ENCODE measurements around the gene KRTAP4-16. TPM values are rescaled to one million over a fixed set of nuclear protein-coding genes. Genes with fewer than 3 reads are reported as not detected.
A peak's percentile ranks its signal among the peaks of the same experiment; 100 is the strongest.
"Not testable (repeated sequence)": the region's sequence is repeated elsewhere in the genome, so short reads cannot be mapped to it uniquely, and the experiment has no call there.

KRTAP4-16 gene
- total and polyA plus RNA-seq, 10 donors = not detected

DNA sequence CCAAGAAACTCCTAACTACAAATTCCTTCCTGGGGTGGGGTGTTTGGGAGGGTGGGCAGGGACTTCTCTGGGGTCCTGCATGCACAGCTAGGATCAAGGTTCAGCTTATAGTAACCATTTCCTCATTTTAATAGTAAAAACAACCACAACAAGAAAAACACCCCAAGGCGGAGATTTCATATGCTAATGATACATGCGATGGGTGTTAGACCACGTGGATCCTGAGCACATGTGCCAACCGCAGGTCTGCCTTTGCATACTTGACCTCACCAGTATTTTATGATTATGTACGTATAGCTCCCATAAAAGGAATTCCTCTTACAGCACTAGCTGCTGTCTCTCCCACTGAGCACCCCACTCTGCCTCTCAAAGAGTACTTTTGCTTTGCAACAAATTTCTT, 14.3 kb upstream of the KRTAP4-16 start:
- 35 to 47% (median 41%) methylated on average over 5 of the region's 5 CpGs for WGBS, 5 donors
- peaks cover 3 to 48% (median 12%) of the 10 kb centered on the region in 6 donors for H3K4me1 ChIP-seq
- H3K4me3 ChIP-seq = no peak overlapping the region
- no peak for DNase-seq
- peak overlapping the region in 2 of 8 donors; percentile 8 to 30 for H3K27ac ChIP-seq
- intact Hi-C loops (cut with DNase I; ENCODE audit: low total_unique reads) = no loop called here
- peaks cover 0 to 5% (median 0%) of the 10 kb centered on the region in 7 donors for H3K27me3 ChIP-seq (replicated peaks in 1 of 7)
- H3K36me3 ChIP-seq = no peaks in the 10 kb centered on the region
- peaks cover 0 to 24% (median 15%) of the 10 kb centered on the region in 8 donors for H3K9me3 ChIP-seq
- TF ChIP-seq POLR2A (IDR thresholded peaks at IDR 0.05) = no peak
- TF ChIP-seq, protein P1, sequence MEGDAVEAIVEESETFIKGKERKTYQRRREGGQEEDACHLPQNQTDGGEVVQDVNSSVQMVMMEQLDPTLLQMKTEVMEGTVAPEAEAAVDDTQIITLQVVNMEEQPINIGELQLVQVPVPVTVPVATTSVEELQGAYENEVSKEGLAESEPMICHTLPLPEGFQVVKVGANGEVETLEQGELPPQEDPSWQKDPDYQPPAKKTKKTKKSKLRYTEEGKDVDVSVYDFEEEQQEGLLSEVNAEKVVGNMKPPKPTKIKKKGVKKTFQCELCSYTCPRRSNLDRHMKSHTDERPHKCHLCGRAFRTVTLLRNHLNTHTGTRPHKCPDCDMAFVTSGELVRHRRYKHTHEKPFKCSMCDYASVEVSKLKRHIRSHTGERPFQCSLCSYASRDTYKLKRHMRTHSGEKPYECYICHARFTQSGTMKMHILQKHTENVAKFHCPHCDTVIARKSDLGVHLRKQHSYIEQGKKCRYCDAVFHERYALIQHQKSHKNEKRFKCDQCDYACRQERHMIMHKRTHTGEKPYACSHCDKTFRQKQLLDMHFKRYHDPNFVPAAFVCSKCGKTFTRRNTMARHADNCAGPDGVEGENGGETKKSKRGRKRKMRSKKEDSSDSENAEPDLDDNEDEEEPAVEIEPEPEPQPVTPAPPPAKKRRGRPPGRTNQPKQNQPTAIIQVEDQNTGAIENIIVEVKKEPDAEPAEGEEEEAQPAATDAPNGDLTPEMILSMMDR (IDR thresholded peaks at IDR 0.05 in 8 of 11, conservative IDR thresholded peaks at IDR 0.05 in 3 of 11) = no peak
- TF ChIP-seq POLR2AphosphoS5 (IDR thresholded peaks at IDR 0.05) = no peak

DNA sequence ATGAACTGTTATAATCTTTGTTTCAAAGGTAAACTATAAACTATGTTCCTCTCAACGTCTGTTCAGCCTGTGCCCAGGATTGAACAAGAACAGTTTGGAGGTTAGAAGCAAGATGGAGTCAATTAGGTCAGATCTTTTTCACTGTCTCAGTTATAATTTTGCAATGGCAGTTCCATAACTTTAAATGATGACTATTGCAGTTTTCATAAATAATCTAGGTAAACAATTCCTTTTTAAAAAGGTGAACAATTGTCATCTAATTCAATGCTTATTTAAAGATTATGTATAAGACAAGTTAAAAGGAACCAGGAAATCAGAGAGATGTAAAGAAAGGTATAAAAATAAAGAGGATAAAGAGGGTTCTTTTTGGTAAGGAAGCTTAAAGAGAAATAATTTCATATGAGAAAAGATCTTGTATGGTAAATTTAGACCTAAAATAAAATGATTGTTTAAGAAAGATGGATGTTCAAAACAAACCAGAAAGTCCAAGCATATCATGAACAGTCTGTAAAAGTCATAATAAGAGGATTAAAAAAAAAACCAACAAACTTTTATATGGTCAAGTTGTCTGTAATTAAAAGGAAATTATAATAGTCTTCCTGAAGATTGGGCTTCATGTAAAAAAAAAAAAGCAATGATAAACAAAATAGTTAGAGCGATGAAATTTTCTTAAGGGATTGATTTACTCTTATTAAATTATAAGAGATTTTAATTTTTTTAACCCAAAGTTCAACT, 9.3 kb upstream of the KRTAP4-16 start:
- intact Hi-C loops (cut with DNase I; ENCODE audit: low total_unique reads) = no loop called here
- no peak for DNase-seq
- no peak overlapping the region for H3K27ac ChIP-seq
- no peaks in the 10 kb centered on the region for H3K36me3 ChIP-seq
- 60 to 70% (median 61%) methylated on average over 2 of the region's 2 CpGs for WGBS, 5 donors
- H3K4me3 ChIP-seq = no peak overlapping the region
- peaks cover 0 to 14% (median 4%) of the 10 kb centered on the region in 6 donors for H3K4me1 ChIP-seq
- TF ChIP-seq POLR2AphosphoS5 (IDR thresholded peaks at IDR 0.05) = no peak
- TF ChIP-seq, protein P1 (IDR thresholded peaks at IDR 0.05 in 8 of 11, conservative IDR thresholded peaks at IDR 0.05 in 3 of 11) = no peak
- TF ChIP-seq POLR2A (IDR thresholded peaks at IDR 0.05) = no peak
- peaks cover 0 to 27% (median 16%) of the 10 kb centered on the region in 8 donors for H3K9me3 ChIP-seq
- H3K27me3 ChIP-seq (replicated peaks in 1 of 7) = peaks cover 0 to 11% (median 0%) of the 10 kb centered on the region in 7 donors

DNA sequence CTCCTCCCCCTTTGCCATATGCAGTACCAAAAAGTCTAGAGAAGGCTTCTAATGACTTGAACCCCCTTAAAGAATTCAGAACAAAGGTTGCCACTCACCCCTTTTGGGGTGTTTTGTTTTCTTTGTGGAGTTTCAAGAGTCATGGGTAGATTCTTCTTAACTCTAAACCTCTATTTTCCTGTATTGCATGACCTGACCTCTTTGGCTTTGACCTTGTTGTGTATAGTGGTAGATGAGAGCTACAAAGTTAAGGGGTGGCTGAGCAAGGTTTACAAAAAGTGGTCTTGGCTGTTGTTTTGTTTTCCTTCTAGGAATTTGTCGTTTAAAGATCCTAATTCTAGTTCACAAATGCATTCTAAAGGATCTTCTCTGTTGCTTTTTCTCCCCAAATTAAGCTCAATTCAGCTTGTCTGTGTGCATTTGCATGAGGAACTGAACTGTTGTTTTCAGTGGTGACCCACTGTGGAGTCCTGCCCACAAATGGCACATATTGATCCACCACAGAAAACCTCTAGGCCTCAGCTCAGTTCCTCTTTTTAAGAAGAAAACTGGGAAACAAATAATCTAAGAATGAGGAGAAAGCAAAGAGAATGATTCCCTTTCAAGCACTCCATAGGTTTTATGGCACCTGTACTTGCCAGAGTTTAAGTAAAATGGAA, 6.8 kb upstream of the KRTAP4-16 start:
- H3K27ac ChIP-seq = peak overlapping the region in 4 of 8 donors; percentile 23 to 61 (median 38)
- H3K4me1 ChIP-seq = peaks cover 0 to 14% (median 2%) of the 10 kb centered on the region in 6 donors
- H3K27me3 ChIP-seq (replicated peaks in 1 of 7); H3K36me3 ChIP-seq; DNase-seq; intact Hi-C loops (cut with DNase I; ENCODE audit: low total_unique reads): not testable (repeated sequence)
- H3K4me3 ChIP-seq = peak overlapping the region in 3 of 8 donors; percentile 7 to 28 (median 24)
- peaks cover 0 to 27% (median 16%) of the 10 kb centered on the region in 8 donors for H3K9me3 ChIP-seq
- WGBS, 5 donors = 0 to 34% (median 0%) methylated on average over 1 of the region's 1 CpG

DNA sequence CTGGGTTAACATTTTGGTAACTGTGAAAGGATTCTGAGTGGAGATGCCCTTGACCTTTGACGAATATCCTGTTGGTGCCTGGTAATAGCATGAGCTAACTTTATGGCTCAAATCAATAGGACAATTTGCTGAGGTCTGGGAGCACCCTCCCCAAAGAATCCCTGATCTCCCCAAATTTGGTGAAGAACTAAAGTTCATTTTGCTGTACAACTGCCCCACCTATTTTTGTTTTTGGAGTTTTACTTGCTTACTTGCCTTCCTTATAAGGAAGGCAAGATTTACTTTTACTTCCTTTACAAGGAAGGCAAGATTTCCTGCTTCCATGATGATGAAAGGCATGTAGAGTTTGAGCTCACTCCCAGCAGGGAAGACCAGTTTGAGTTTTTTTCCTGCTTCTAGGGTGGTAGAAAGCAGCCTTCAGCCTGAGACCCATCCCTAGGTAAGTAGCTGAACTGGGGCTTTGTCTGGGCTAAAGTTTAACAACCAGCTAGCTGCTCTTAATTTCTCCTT, 6.0 kb upstream of the KRTAP4-16 start:
- TF ChIP-seq, protein P1 (IDR thresholded peaks at IDR 0.05 in 8 of 11, conservative IDR thresholded peaks at IDR 0.05 in 3 of 11) = no peak
- TF ChIP-seq POLR2AphosphoS5 (IDR thresholded peaks at IDR 0.05) = no peak
- TF ChIP-seq POLR2A (IDR thresholded peaks at IDR 0.05) = no peak
- Histone ChIP-seq H3K27me3 (replicated peaks in 1 of 7) (peaks cover 0 to 6% (median 0%) of the 10 kb centered on the region in 7 donors), H3K9me3 (peaks cover 0 to 21% (median 10%) of the 10 kb centered on the region in 8 donors), H3K4me3 (peak overlapping the region in 4 of 8 donors; percentile 7 to 28 (median 16)), H3K36me3 (no peaks in the 10 kb centered on the region), H3K27ac (peak overlapping the region in 5 of 8 donors; percentile 23 to 61 (median 35)), H3K4me1 (peaks cover 0 to 14% (median 2%) of the 10 kb centered on the region in 6 donors)
- DNase-seq = no peak
- 56 to 75% (median 65%) methylated on average over 1 of the region's 1 CpG for WGBS, 5 donors
- intact Hi-C loops (cut with DNase I; ENCODE audit: low total_unique reads) = no loop called here

DNA sequence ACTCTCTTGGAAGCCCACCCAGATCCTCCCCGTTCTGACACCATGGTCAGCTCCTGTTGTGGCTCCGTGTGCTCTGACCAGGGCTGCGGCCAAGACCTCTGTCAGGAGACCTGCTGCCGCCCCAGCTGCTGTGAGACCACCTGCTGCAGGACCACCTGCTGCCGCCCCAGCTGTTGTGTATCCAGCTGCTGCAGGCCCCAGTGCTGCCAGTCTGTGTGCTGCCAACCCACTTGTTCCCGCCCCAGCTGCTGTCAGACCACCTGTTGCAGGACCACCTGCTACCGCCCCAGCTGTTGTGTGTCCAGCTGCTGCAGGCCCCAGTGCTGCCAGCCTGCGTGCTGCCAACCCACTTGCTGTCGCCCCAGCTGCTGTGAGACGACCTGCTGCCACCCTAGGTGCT, 3.3 kb upstream of the KRTAP4-16 start, which contains the start of gene KRTAP4-9:
KRTAP4-9 (plus strand) TSS at position 43 of the 400 bp plus-strand sequence; CDS start at position 43, 0 bp downstream.
- H3K27ac ChIP-seq, H3K36me3 ChIP-seq: not testable (repeated sequence)

DNA sequence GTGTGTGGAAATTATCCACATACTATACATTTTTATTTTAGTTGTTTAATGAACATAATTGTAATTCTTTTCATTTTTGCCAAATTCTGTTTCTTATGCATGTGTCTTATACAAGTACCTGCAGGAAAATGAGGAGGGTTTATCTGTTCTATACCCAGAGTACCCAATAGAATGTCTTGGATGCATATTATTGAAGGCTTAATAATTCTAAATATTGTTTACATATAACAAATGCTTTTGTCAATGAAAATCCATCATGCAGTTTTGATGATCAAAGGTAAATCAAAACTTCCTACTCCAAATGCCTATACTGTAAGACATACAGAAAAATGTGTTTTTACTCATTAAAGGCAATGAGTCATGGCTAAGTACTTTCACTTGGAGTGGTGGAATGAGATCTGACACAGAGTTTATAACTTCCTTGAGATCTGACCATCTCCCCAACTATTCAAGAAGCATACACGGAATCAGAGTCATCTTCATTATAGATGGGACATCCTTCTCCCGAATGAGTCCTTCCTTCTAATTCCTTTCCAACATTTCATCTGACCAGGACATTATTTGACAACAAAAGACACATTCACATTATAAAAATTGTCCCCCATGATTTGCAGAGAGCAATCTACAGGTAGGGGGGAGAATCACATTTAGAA, 2.5 kb upstream of the KRTAP4-16 start:
- H3K4me3 ChIP-seq; DNase-seq; H3K27me3 ChIP-seq (replicated peaks in 1 of 7); intact Hi-C loops (cut with DNase I; ENCODE audit: low total_unique reads); H3K27ac ChIP-seq; H3K9me3 ChIP-seq; H3K36me3 ChIP-seq: not testable (repeated sequence)
- H3K4me1 ChIP-seq = peaks cover 0 to 14% (median 6%) of the 10 kb centered on the region in 6 donors
- 72 to 85% (median 76%) methylated on average over 2 of the region's 2 CpGs for WGBS, 5 donors

More for the DNA sequence above, 3.3 kb upstream of the KRTAP4-16 start, which contains the start of gene KRTAP4-9:
- intact Hi-C loops (cut with DNase I; ENCODE audit: low total_unique reads); H3K9me3 ChIP-seq; H3K27me3 ChIP-seq (replicated peaks in 1 of 7); DNase-seq; H3K4me3 ChIP-seq: not testable (repeated sequence)
- H3K4me1 ChIP-seq = peaks cover 0 to 14% (median 3%) of the 10 kb centered on the region in 6 donors
- WGBS, 5 donors = 45 to 90% (median 78%) methylated on average over 4 to 10 of the region's 10 CpGs

Data from spleen (tissue), 11 donors.